Measurements from ENCODE around the gene TRIM63. TPM values are rescaled to one million over a fixed set of nuclear protein-coding genes. Genes with fewer than 3 reads are reported as not detected.

Gene TRIM63
- total and polyA plus RNA-seq, 9 of the 15 experiments (the other 6 are each of a cell fraction or from before 2014, with no cell fraction given): 0.08 to 0.57 (median 0.36) TPM

- Histone ChIP-seq H3K4me2 (ENCODE audit: insufficient read depth, low read length) (peak overlapping the region; percentile 28), H3K4me3 (no peak overlapping the region), H3K27me3 (ENCODE audit: control insufficient read depth in 2 of 2, insufficient read depth in 2 of 2, low read length in 2 of 2) (no peaks in the 10 kb centered on the region), H3K79me2 (ENCODE audit: control insufficient read depth, insufficient read depth, low read length) (no peaks in the 10 kb centered on the region), H3K27ac (ENCODE audit: extremely low read depth, low read depth, low read length) (peak overlapping the region; percentile 1; the same call in 2 of the 3 replicates), H3K9me3 (replicated peaks; ENCODE audit: control insufficient read depth, insufficient read depth, low read depth, low read length) (no peaks in the 10 kb centered on the region), H2AFZ (ENCODE audit: low read depth, low read length) (peak overlapping the region; percentile 67), H3K36me3 (ENCODE audit: control insufficient read depth, insufficient read depth, low read length) (no peaks in the 10 kb centered on the region), H4K20me1 (replicated peaks; ENCODE audit: control insufficient read depth, insufficient read depth, low read length) (no peaks in the 10 kb centered on the region), H3K9me1 (ENCODE audit: control insufficient read depth, insufficient read depth, low read length) (no peaks in the 10 kb centered on the region), H3K4me1 (replicated peaks in 1 of 2; ENCODE audit: control insufficient read depth in 2 of 2, insufficient read depth in 2 of 2, low read length in 2 of 2) (peaks cover 50 to 55% of the 10 kb centered on the region in 2 experiments), H3K9ac (ENCODE audit: insufficient read depth in 1 of 2, low read depth in 2 of 2, low read length in 2 of 2) (peak overlapping the region; percentile 3 to 82; a peak in 3 of 4 replicates)
- POLR2A ChIA-PET: interaction anchor here (0.6 to 4.2 kb wide), 9 partner anchors 8 to 167 kb away, joined by 3 to 28 read pairs (median 4); partner anchors contain the start of gene CEP85
- WGBS (ENCODE audit: insufficient coverage, low coverage, missing lambda C conversion rate): 12% methylated on average over 4 of the region's 4 CpGs
- no TSS peak for BruUV-seq (replicated peaks)
- DNase-seq (ENCODE audit: extremely low read depth in 1 of 4, low spot score in 3 of 4) (peak; percentile 68 to 86 (median 73)), FAIRE-seq (peak; percentile 56), ATAC-seq (peak; percentile 41)
- CTCF ChIA-PET (ENCODE audit: low intra/inter-chr PET ratio): no interaction called here
- intact Hi-C loops (cut with micrococcal nuclease): no loop called here
- in situ Hi-C loops (cut with MboI): no loop called here
- TF ChIP-seq ZBTB43 (CRISPR knock-in tag; IDR thresholded peaks at IDR 0.05) (no peak), NFIC (IDR thresholded peaks at IDR 0.05) (peak; percentile 42), MTA1 (IDR thresholded peaks at IDR 0.05; ENCODE audit: borderline replicate concordance) (peak; percentile 57; the same call in 1 of the 2 replicates), STAG1 (CRISPR knock-in tag; IDR thresholded peaks at IDR 0.05; ENCODE audit: borderline replicate concordance) (no peak), ATF6 (CRISPR knock-in tag; IDR thresholded peaks at IDR 0.05) (0 out of 2 replicates have a peak, but pooled peaks have one; percentile 60), THAP12 (CRISPR knock-in tag; IDR thresholded peaks at IDR 0.05) (no peak), GATAD2A (IDR thresholded peaks at IDR 0.05) (0 out of 2 replicates have a peak, but pooled peaks have one; percentile 54), FOXA3 (CRISPR knock-in tag; conservative IDR thresholded peaks at IDR 0.05 in 1 of 2, IDR thresholded peaks at IDR 0.05 in 1 of 2) (peak; percentile 40 to 50; a peak in 2 of 4 replicates), SMARCE1 (IDR thresholded peaks at IDR 0.05) (peak; percentile 50; the same call in 1 of the 2 replicates), MAZ (CRISPR knock-in tag; conservative IDR thresholded peaks at IDR 0.05 in 1 of 2, IDR thresholded peaks at IDR 0.05 in 1 of 2) (peak in 1 of 2 experiments; percentile 41; a peak in 1 of 4 replicates), ZNF175 (CRISPR knock-in tag; IDR thresholded peaks at IDR 0.05; ENCODE audit: low read depth) (0 out of 2 replicates have a peak, but pooled peaks have one; percentile 28), GATA2 (CRISPR knock-in tag; IDR thresholded peaks at IDR 0.05) (peak; percentile 14; the same call in 1 of the 2 replicates)
These were observed 573 bp downstream of the TRIM63 start for GRCh38 chr1:26066857-26067256.
